Measurements from ENCODE around the gene PRKG1. TPM values are rescaled to one million over a fixed set of nuclear protein-coding genes. Genes with fewer than 3 reads are reported as not detected.

The PRKG1 gene
- total RNA-seq, 1 donor from 2014 or later = 22.8 TPM

DNA sequence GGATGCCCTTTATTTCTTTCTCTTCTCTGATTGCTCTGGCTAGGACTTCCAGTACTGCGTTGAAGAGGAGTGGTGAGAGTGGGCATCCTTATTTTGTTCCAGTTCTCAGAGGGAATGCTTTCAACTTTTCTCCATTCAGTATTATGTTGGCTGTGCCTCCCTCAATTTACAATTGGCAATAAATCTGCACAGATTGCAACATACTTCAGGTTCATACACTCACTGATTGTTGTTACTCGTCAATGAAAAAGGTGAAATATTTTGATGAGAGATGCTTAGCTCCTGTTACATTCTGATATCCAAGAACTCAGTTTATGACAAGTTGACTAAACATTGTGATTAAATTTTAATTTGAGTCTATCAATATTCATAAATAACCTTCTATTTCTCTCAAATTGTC, 1201.9 kb downstream of the PRKG1 start:
- TF ChIP-seq, protein P1, sequence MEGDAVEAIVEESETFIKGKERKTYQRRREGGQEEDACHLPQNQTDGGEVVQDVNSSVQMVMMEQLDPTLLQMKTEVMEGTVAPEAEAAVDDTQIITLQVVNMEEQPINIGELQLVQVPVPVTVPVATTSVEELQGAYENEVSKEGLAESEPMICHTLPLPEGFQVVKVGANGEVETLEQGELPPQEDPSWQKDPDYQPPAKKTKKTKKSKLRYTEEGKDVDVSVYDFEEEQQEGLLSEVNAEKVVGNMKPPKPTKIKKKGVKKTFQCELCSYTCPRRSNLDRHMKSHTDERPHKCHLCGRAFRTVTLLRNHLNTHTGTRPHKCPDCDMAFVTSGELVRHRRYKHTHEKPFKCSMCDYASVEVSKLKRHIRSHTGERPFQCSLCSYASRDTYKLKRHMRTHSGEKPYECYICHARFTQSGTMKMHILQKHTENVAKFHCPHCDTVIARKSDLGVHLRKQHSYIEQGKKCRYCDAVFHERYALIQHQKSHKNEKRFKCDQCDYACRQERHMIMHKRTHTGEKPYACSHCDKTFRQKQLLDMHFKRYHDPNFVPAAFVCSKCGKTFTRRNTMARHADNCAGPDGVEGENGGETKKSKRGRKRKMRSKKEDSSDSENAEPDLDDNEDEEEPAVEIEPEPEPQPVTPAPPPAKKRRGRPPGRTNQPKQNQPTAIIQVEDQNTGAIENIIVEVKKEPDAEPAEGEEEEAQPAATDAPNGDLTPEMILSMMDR (IDR thresholded peaks at IDR 0.05) = no peak
- Mint-ChIP-seq H3K36me3 (ENCODE audit: low read depth) (peaks cover 22% of the 10 kb centered on the region), H3K27me3 (ENCODE audit: low read depth) (no peaks in the 10 kb centered on the region), H3K4me1 (ENCODE audit: low read depth) (peaks cover 15% of the 10 kb centered on the region), H3K9me3 (ENCODE audit: low read depth) (peaks cover 30% of the 10 kb centered on the region), H3K4me3 (ENCODE audit: unreplicated experiment) (no peak overlapping the region), H3K27ac (ENCODE audit: unreplicated experiment) (no peak overlapping the region)
- no peak for DNase-seq (ENCODE audit: low spot score)

DNA sequence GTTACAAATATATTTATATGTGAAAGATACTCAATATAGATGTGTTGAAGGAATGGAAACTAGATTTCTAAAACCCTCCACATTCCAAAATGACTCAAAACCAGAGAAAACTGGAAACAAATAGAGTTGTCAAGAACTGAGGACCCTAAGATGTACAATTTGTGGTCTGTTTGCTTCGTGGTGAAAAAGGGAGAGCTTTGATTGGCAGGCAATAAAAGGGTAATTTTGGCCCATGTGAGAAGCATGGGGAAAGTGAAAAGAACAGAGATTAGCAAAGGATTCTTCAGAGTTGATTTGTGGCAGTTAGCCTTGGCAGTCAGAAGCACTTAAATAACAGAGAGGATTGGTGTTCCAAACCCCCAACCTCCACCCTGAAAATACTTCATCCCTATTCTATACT, 1202.7 kb downstream of the PRKG1 start:
- no peaks in the 10 kb centered on the region for H3K27me3 Mint-ChIP-seq (ENCODE audit: low read depth)
- peaks cover 19% of the 10 kb centered on the region for H3K36me3 Mint-ChIP-seq (ENCODE audit: low read depth)
- no peak for DNase-seq (ENCODE audit: low spot score)
- no peak overlapping the region for H3K27ac Mint-ChIP-seq (ENCODE audit: unreplicated experiment)
- TF ChIP-seq, protein P1 (IDR thresholded peaks at IDR 0.05) = no peak
- H3K9me3 Mint-ChIP-seq (ENCODE audit: low read depth) = peaks cover 30% of the 10 kb centered on the region
- H3K4me3 Mint-ChIP-seq (ENCODE audit: unreplicated experiment) = no peak overlapping the region
- H3K4me1 Mint-ChIP-seq (ENCODE audit: low read depth) = peaks cover 15% of the 10 kb centered on the region

GRCh38 chr10:52279546-52279945, 1205.3 kb downstream of the PRKG1 start:
- Mint-ChIP-seq H3K27me3 (ENCODE audit: low read depth) (no peaks in the 10 kb centered on the region), H3K27ac (ENCODE audit: unreplicated experiment) (no peak overlapping the region), H3K36me3 (ENCODE audit: low read depth) (peaks cover 21% of the 10 kb centered on the region), H3K4me3 (ENCODE audit: unreplicated experiment) (no peak overlapping the region), H3K9me3 (ENCODE audit: low read depth) (peaks cover 26% of the 10 kb centered on the region), H3K4me1 (ENCODE audit: low read depth) (peaks cover 20% of the 10 kb centered on the region)
- TF ChIP-seq, protein P1 (IDR thresholded peaks at IDR 0.05) = no peak
- no peak for DNase-seq (ENCODE audit: low spot score)

DNA sequence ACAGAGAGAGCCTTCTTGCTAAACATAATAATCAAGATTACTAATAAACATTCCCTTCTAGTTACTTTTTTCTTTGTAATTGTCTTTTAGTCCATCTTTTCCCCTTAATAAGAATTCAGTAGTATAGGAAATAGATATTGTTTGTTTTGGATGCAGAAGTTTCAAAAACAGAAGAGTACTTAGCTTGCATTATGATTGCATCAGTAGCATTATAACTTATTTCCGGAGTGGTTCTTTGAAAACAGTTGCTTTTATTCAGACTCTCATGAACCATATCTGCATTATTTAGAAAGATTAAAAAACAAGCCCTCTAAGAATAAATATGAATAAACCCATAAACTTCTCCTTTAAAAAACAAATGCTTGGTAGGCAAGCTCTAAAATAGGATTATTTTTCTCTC, 1205.8 kb downstream of the PRKG1 start:
- no peak for DNase-seq (ENCODE audit: low spot score)
- peaks cover 22% of the 10 kb centered on the region for H3K9me3 Mint-ChIP-seq (ENCODE audit: low read depth)
- peaks cover 20% of the 10 kb centered on the region for H3K4me1 Mint-ChIP-seq (ENCODE audit: low read depth)
- peaks cover 17% of the 10 kb centered on the region for H3K36me3 Mint-ChIP-seq (ENCODE audit: low read depth)
- H3K27me3 Mint-ChIP-seq (ENCODE audit: low read depth) = no peaks in the 10 kb centered on the region
- no peak overlapping the region for H3K4me3 Mint-ChIP-seq (ENCODE audit: unreplicated experiment)
- TF ChIP-seq, protein P1 (IDR thresholded peaks at IDR 0.05) = no peak
- peak overlapping the region; percentile 90 for H3K27ac Mint-ChIP-seq (ENCODE audit: unreplicated experiment)

DNA sequence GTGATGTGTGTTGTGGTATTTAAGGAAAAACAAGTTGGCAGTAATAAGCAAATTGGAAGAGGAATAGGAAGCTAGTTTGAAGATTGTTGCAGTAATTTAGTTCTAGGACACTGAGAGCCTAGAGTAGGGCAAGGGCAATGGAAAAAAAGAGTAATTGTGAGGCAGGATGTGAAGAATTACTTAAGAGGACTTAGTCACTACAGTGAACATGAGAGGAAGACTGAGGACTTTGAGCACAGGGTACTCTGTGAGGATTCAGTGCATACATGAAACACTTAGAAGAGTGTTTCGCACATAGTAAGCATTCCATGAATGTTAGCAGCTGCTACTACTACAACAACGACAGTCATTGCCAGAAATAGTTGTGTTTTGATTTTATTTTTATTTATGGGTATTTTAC, 1208.9 kb downstream of the PRKG1 start:
- Mint-ChIP-seq H3K27me3 (ENCODE audit: low read depth) (no peaks in the 10 kb centered on the region), H3K4me1 (ENCODE audit: low read depth) (peaks cover 20% of the 10 kb centered on the region), H3K4me3 (ENCODE audit: unreplicated experiment) (no peak overlapping the region), H3K36me3 (ENCODE audit: low read depth) (peaks cover 4% of the 10 kb centered on the region), H3K27ac (ENCODE audit: unreplicated experiment) (no peak overlapping the region), H3K9me3 (ENCODE audit: low read depth) (peaks cover 2% of the 10 kb centered on the region)
- DNase-seq (ENCODE audit: low spot score) = no peak
- TF ChIP-seq, protein P1 (IDR thresholded peaks at IDR 0.05) = no peak

All from chondrocyte (in vitro differentiated cells).